OCI-LY7 (cell line): ENCODE results near the gene PGGHG.

Source experiments
- EZH2phosphoT487 ChIP-seq: fragments of 200-600 bp; sonication (generic); IDR thresholded peaks from 2 replicates; pipeline ENCODE4 v1.6.1; 2018; ENCODE audit warnings: low read depth, borderline replicate concordance, mild to moderate bottlenecking, mixed run types, antibody characterized with exemption, low read length, moderate library complexity, mixed read lengths
- TF ChIP-seq, protein P1 (sequence below): fragments of 200-600 bp; sonication (generic); conservative IDR thresholded peaks from 2 replicates; pipeline ENCODE4 v1.5.1; 2014; ENCODE audit warnings: mild to moderate bottlenecking, antibody characterized with exemption, low read length, moderate library complexity, mixed read lengths

DNA sequence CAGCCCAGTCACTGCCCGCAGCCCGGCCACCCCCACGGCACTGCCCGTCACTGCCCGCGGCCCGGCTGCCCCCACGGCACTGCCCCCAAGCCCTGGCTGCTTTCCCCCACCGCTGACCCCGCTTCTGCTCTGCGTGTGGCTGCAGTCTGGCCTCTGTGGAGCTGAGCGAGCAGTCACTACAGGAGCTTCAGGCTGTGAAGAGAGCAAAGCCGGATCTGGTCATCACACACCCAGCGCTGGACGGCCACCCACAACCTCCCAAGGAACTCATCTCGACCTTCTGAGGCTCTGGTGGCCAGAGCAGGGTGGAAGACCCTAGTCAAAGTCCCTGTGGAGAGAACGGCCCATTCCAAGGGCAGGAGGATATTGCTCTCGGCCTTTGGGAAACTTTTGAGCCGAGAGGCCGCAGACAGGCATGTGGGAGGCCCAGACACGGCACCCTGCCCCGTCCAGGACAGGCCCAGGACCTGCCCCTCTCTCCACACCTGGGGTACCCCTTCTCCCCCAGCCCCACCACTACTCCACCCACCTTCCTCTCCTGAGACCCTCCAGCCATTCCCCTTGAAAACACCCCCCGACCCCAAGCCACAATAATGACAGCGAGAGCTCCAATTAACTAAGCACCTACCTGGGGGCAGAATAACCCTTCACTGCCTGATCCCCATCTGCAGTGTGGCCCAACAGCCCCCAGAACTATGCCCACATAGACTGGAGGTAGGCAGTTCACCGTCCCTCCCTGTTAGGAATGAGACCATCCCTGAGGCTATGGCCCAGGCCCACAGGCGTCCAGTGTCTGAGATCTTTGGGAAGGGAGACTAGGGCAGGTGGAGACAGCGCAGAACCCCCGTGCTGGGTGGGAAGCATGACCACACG is 3.7 kb upstream of the PGGHG start:
- TF ChIP-seq, protein P1, sequence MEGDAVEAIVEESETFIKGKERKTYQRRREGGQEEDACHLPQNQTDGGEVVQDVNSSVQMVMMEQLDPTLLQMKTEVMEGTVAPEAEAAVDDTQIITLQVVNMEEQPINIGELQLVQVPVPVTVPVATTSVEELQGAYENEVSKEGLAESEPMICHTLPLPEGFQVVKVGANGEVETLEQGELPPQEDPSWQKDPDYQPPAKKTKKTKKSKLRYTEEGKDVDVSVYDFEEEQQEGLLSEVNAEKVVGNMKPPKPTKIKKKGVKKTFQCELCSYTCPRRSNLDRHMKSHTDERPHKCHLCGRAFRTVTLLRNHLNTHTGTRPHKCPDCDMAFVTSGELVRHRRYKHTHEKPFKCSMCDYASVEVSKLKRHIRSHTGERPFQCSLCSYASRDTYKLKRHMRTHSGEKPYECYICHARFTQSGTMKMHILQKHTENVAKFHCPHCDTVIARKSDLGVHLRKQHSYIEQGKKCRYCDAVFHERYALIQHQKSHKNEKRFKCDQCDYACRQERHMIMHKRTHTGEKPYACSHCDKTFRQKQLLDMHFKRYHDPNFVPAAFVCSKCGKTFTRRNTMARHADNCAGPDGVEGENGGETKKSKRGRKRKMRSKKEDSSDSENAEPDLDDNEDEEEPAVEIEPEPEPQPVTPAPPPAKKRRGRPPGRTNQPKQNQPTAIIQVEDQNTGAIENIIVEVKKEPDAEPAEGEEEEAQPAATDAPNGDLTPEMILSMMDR, result no peak
- TF ChIP-seq EZH2phosphoT487, result no peak
